ENCODE measurements around the gene PRPF6.

PRPF6 gene

GRCh38 chr20:64073476-64074183 lies 92.7 kb downstream of the PRPF6 start:
- no peak for DNase-seq (ENCODE audit: low read depth in 1 of 2, low spot score in 1 of 2)

- no peak for DNase-seq (ENCODE audit: low read depth in 1 of 2, low spot score in 1 of 2)
Measured at GRCh38 chr20:64074184-64074789, 93.4 kb downstream of the PRPF6 start.

GRCh38 chr20:64074963-64075362 lies 94.0 kb downstream of the PRPF6 start:
- no peak for DNase-seq (ENCODE audit: low read depth in 1 of 2, low spot score in 1 of 2)

GRCh38 chr20:64075556-64075955 lies 94.6 kb downstream of the PRPF6 start:
- DNase-seq (ENCODE audit: low read depth in 1 of 2, low spot score in 1 of 2), result no peak

- no peak for DNase-seq (ENCODE audit: low read depth in 1 of 2, low spot score in 1 of 2)
Measured at GRCh38 chr20:64076061-64076997, 95.4 kb downstream of the PRPF6 start.

GRCh38 chr20:64077094-64077493 lies 96.2 kb downstream of the PRPF6 start:
- no peak for DNase-seq (ENCODE audit: low read depth in 1 of 2, low spot score in 1 of 2)

GRCh38 chr20:64077541-64077875 lies 96.6 kb downstream of the PRPF6 start:
- DNase-seq (ENCODE audit: low read depth in 1 of 2, low spot score in 1 of 2), result no peak

- DNase-seq (ENCODE audit: low read depth in 1 of 2, low spot score in 1 of 2), result peak in 1 of 2 donors; percentile 35
Measured at GRCh38 chr20:64077876-64078551, 97.1 kb downstream of the PRPF6 start.

- no peak for DNase-seq (ENCODE audit: low read depth in 1 of 2, low spot score in 1 of 2)
Measured at GRCh38 chr20:64078934-64079272, 98.0 kb downstream of the PRPF6 start.

- peak; percentile 40 to 54 for DNase-seq (ENCODE audit: low read depth in 1 of 2, low spot score in 1 of 2)
Measured at GRCh38 chr20:64079273-64080012, 98.5 kb downstream of the PRPF6 start, which contains the start of gene RGS19. RGS19 (minus strand) TSS chr20:64079518; CDS start chr20:64076886, 2,632 bp downstream.

GRCh38 chr20:64080013-64080812 lies 99.3 kb downstream of the PRPF6 start, which contains the start of gene OPRL1:
OPRL1 (plus strand) TSS chr20:64080082; CDS start chr20:64092721, 12,639 bp downstream.
- DNase-seq (ENCODE audit: low read depth in 1 of 2, low spot score in 1 of 2), result no peak

GRCh38 chr20:64080813-64081623 lies 100.1 kb downstream of the PRPF6 start:
- no peak for DNase-seq (ENCODE audit: low read depth in 1 of 2, low spot score in 1 of 2)

GRCh38 chr20:64081624-64081964 lies 100.7 kb downstream of the PRPF6 start:
- DNase-seq (ENCODE audit: low read depth in 1 of 2, low spot score in 1 of 2), result no peak

GRCh38 chr20:64082126-64082731 lies 101.3 kb downstream of the PRPF6 start:
- DNase-seq (ENCODE audit: low read depth in 1 of 2, low spot score in 1 of 2), result no peak

Measured in stimulated activated CD4-positive, alpha-beta T cell treated with anti-CD3 and anti-CD28 coated beads, Interleukin-15, amount 100 ng/mL, for 1 hour (primary cell).